ENCODE data around the gene MAGEA9B.
"Not testable (repeated sequence)": the region's sequence is repeated elsewhere in the genome, so short reads cannot be mapped to it uniquely, and the experiment has no call there.

The MAGEA9B gene, protein sequence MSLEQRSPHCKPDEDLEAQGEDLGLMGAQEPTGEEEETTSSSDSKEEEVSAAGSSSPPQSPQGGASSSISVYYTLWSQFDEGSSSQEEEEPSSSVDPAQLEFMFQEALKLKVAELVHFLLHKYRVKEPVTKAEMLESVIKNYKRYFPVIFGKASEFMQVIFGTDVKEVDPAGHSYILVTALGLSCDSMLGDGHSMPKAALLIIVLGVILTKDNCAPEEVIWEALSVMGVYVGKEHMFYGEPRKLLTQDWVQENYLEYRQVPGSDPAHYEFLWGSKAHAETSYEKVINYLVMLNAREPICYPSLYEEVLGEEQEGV

GRCh38 chrX:149587359-149587758 is at the start of gene MAGEA9B:
TSS of gene MAGEA9B (minus strand) at chrX:149587459. CDS start at chrX:149583179, 4,280 bp downstream.
- DNase-seq, result not testable (repeated sequence)

GRCh38 chrX:149633511-149633910 is 46.3 kb upstream of the MAGEA9B start:
- DNase-seq, result no peak

- DNase-seq, result peak; percentile 74 to 78
These were observed 44.2 kb upstream of the MAGEA9B start, which contains the start of gene TMEM185A for GRCh38 chrX:149631234-149632165. TSS of gene TMEM185A (minus strand) at chrX:149631792. CDS start at chrX:149631580, 212 bp downstream.

- DNase-seq, result no peak
These were observed 43.5 kb upstream of the MAGEA9B start for GRCh38 chrX:149630681-149631233.

DNA sequence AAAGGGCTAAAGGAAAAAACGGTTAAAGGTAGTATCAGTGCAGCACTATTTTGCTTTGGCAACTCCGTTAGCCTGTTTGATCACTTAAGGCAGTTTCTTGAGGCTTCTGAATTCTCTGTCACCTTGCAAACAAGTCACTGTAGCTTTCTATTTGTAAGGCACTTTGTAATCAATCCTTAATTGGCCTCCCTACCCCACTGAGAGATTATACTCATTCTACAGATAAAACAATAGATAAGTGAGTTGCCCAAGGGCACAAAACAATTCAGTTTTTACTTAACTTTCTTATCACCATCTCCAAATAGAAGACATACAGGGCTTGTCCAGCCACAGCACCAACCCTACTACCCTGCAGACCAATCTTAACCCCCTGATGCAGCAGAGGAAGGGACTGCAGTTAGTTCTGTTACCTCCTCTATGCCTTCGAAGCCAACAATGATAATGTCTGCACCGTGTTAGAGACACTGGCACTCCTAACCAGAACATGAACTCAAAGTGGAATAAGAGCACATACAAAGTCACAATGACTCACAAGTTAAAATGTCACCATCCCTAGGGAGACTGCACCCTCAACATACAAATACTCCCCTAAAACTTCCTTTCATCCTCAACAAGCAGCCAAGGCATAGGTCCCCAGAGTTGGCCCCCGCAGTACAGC is 42.6 kb upstream of the MAGEA9B start:
- DNase-seq, result no peak

DNA sequence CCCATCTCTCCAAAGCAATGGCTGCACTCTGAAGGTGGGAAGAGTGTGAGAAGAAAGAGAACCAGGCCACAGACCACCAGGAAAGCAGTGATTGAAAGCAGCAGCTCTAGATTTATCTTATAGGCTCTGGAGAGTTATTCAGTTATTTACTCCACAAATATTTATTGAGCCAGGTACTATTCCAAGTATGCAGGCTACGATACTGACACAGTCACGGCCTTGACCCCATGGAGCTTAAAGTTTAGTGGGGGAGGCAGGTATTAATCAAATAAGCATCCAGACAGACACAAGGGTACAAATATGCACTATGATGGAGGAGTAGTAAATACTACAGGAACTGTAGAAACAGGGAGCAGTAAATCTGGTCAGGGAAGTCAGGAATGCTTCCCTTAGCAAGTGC is 41.5 kb upstream of the MAGEA9B start:
- no peak for DNase-seq

DNA sequence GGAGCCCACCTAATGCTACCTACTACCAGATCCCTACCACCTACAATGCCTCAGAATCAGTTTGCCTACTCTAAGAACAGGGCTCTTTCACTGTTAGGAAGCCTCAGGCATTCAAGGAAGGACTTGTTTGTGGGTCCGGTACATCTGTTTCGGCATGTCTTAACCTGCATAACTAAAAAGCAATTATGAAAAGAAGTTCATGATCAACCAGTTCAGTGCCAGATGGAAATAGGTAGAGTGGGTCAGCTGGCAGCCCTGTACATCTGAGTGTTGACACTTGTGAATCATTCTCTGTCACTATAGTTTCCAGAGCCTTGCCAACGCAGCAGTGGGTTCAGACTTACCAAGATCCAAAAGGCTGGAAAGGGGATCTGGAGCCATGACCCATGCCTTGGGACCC is 41.0 kb upstream of the MAGEA9B start:
- no peak for DNase-seq

DNA sequence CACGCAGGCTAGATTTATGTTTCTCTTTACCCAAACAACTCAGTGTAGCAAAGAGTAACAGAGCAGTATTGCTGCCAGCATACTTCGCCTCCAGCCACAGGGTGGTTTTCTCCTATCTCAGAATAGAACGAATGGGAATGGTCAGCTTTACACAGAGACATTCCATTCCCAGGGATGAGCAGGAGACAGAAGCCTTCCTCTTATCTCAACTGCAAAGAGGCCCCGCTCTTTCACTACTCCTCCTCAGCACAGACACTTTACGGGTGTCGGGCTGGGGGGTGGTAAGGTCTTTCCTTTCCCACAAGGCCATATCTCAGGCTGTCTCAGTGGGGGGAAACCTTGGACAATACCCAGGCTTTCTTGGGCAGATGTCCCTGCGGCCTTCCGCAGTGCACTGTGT is 39.6 kb upstream of the MAGEA9B start:
- not testable (repeated sequence) for DNase-seq

DNA sequence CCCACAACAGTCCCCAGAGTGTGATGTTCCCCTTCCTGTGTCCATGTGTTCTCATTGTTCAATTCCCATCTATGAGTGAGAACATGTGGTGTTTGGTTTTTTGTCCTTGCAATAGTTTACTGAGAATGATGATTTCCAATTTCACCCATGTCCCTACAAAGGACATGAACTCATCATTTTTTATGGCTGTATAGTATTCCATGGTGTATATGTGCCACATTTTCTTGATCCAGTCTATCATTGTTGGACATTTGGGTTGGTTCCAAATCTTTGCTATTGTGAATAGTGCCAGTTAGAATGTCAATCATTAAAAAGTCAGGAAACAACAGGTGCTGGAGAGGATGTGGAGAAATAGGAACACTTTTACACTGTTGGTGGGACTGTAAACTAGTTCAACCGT is 32.4 kb upstream of the MAGEA9B start:
- not testable (repeated sequence) for DNase-seq

- DNase-seq, result no peak
These were observed 31.6 kb upstream of the MAGEA9B start for GRCh38 chrX:149618871-149619270.

DNA sequence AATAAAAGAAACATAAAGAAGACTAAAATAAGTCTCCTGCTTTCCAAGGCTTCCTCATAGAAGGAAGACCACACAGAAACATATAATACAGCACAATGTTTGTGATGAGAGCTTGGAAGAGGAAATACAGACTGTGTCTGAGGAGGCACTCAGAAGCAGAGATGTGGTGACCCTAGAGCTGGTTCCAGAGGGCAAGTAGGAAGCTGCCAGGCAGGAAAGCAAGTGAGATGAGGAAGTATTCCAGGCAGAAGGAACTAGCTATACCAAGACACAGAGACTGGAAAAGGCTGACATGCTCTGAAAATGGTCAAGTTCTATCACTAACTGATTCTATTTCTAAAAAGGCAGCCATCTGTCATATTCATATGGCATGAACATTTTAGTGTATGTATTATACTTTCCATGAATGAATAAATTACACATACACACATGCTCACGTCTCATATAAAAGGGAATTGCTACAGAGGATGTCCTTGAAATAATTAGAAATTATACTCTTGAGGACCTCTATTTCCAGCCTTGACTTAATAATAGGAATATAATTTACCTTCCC is 24.4 kb upstream of the MAGEA9B start:
- no peak for DNase-seq

DNA sequence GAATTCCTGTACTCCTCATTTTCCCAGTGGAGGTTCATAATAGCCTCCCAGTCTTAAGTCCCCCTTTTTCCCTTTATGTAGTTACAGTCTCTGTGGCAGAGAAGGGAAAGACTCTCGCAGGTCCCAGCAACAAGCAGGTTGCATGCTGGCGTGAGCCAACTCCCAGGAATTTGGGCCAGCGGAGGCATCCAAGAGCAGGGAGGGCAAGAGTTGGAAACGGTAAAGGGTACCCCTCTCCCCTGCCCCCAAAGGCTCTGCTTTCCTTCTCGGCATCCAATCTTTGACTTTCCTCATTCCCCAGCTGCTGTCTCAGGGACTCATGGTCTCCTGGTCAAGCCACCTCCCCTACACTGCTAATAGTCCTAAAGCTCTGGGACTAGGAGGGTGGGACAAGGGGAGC is 23.3 kb upstream of the MAGEA9B start:
- DNase-seq, result no peak

DNA sequence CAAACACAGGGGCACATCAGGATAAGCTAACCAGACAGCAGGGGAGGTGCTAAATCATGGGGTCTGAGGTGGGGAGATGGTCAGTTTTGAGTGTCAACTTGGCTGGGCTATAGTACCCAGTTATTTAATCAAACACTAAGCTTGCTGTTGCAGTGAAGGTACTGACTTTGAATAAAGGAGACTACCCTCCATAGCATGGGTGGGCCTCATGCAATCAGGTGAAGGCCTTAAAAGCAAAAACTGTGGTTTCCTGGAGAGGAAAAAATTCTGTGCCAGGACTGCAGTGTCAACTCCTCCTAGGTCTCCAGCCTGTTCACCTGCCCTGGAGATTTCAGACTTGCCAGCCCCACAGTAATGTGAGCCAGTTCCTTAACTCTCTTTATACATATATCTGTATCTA is 20.4 kb upstream of the MAGEA9B start:
- no peak for DNase-seq

DNA sequence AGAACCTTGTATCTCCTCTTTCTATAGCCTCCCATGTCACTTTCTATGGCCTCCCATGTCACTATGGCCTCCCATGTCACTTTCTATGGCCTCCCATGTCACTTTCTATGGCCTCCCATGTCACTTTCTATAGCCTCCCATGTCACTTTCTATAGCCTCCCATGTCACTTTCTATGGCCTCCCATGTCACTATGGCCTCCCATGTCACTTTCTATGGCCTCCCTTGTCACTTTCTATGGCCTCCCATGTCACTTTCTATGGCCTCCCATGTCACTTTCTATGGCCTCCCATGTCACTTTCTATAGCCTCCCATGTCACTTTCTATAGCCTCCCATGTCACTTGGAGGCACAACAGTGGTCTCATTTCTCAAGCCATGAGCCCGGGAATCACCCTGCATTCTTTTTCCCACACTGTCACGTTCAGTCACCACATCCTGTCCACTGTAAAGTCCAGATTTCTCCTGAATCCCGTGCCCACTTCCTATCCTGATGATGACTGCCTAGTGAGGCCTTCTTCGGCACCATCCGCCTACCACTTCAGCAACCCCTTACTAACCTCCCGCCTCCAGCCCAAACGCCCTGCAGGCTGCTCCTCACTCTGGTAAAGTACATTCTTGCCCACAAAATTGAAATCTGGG is 18.1 kb upstream of the MAGEA9B start:
- not testable (repeated sequence) for DNase-seq

DNA sequence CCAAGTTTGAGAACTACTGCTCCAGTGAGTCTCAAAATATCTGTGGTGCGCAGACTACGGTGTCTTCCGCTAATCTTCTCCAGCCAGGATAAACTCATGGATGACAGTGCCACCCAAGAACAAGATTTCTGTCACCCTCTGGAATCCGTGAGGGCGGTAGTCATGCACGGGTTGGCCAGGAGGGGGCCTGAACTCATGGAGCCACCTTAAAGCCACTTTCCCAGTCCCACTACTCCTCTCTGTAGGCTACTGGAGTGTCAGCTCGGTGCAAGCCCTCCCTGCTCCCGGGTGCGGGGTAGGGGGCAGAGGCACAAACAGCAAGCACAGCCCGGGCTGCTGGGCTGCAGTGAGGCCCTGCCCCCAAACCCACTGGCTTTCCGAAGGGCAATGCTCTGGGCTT is 11.3 kb upstream of the MAGEA9B start:
- DNase-seq, result peak in 1 of 2 experiments; percentile 1

DNA sequence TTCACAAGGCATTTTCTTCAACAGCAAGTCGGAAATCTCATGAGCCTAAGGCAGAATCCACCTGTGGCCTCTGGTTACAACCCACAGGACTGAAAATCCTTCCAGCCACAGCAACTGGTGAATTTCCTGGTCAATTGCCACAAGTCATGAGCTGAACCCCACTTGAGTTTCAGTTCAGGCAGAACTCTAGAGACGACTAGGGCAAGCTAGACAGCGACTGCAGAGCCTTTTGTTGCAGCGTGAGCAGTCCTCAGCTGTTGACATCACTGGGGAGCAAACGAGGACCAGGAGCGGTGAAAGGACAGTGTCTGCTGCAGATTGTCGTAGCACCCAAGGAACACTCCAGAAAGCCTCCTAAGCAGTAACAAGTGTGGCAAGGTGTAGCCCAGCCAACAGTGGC is 8.7 kb upstream of the MAGEA9B start:
- not testable (repeated sequence) for DNase-seq

- not testable (repeated sequence) for DNase-seq
These were observed 8.0 kb upstream of the MAGEA9B start, which contains the start of gene HSFX2 for GRCh38 chrX:149595214-149595613. TSS of gene HSFX2 (minus strand) at chrX:149595314. CDS start at chrX:149594700, 614 bp downstream.

DNA sequence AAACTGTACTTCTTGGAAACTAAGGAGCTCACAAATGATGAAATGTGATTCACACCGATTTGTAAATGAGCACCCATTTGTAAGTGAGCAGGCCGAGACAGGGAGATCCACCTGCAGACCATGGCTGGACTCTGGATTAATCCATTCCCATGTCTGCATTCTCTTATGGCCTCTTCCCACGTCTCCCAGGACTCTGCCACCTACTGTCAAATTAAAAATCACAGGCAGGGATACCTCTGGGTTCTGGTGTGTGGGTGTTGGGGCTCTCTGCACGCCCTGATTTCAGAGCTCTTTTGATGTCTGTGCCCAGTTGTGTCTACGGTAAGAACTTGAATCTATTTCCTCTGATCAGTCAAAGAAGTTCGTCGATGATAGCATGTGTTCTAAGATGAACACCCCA is 3.7 kb upstream of the MAGEA9B start:
- not testable (repeated sequence) for DNase-seq

- DNase-seq, result not testable (repeated sequence)
These were observed 1.6 kb downstream of the MAGEA9B start for GRCh38 chrX:149585631-149586030.

GRCh38 chrX:149573456-149573855 is 13.8 kb downstream of the MAGEA9B start:
- not testable (repeated sequence) for DNase-seq

- DNase-seq, result no peak
These were observed 14.5 kb downstream of the MAGEA9B start for GRCh38 chrX:149572743-149573142.

- DNase-seq, result no peak
These were observed 15.5 kb downstream of the MAGEA9B start for GRCh38 chrX:149571770-149572169.
